Hypothalamus (tissue), 51 donors: ENCODE measurements around the gene LONP1.
"Not testable (repeated sequence)": the region's sequence is repeated elsewhere in the genome, so short reads cannot be mapped to it uniquely, and the experiment has no call there.

Source experiments
- DNase-seq, 51 donors: peaks; one replicate each; lab custom pipeline; 2025; lab: John Stamatoyannopoulos, UW

Gene LONP1

GRCh38 chr19:5694956-5695648 lies 24.8 kb downstream of the LONP1 start:
- DNase-seq, result no peak

GRCh38 chr19:5694167-5694955 lies 25.6 kb downstream of the LONP1 start:
- no peak for DNase-seq

- no peak for DNase-seq
These were observed 26.5 kb downstream of the LONP1 start for GRCh38 chr19:5693195-5694166.

GRCh38 chr19:5692723-5693194 lies 27.2 kb downstream of the LONP1 start:
- no peak for DNase-seq

- DNase-seq, result peak in 3 of 51 donors; percentile 11 to 45 (median 24)
These were observed 27.9 kb downstream of the LONP1 start for GRCh38 chr19:5691822-5692722.

- peak in 17 of 51 donors; percentile 8 to 45 (median 24) for DNase-seq
These were observed 28.8 kb downstream of the LONP1 start for GRCh38 chr19:5690955-5691821.

GRCh38 chr19:5690125-5690954 lies 29.6 kb downstream of the LONP1 start, which contains the start of gene RPL36:
Gene RPL36 (plus strand): TSS chr19:5690295. CDS start chr19:5690508, 213 bp downstream.
- peak; percentile 63 to 98 (median 94) for DNase-seq

GRCh38 chr19:5688262-5688881 lies 31.6 kb downstream of the LONP1 start:
- not testable (repeated sequence) for DNase-seq

GRCh38 chr19:5687360-5688198 lies 32.4 kb downstream of the LONP1 start:
- DNase-seq, result no peak

GRCh38 chr19:5686647-5687359 lies 33.1 kb downstream of the LONP1 start:
- peak in 50 of 51 donors; percentile 46 to 96 (median 84) for DNase-seq

- DNase-seq, result no peak
These were observed 33.7 kb downstream of the LONP1 start for GRCh38 chr19:5686326-5686646.

- DNase-seq, result no peak
These were observed 35.1 kb downstream of the LONP1 start for GRCh38 chr19:5684694-5685430.

- DNase-seq, result no peak
These were observed 36.6 kb downstream of the LONP1 start for GRCh38 chr19:5683177-5683886.

GRCh38 chr19:5682107-5682482 lies 37.9 kb downstream of the LONP1 start:
- no peak for DNase-seq
